Parathyroid adenoma (tissue), 2 donors: ENCODE measurements around the gene LRRC8C.

Experiments
- H2AFZ ChIP-seq: fragments of 300-600 bp; sonication (generic); one replicate; pipeline ENCODE4 v1.7.0; 2017; ENCODE audit warnings: antibody characterized with exemption, mild to moderate bottlenecking
- H3K27ac ChIP-seq: fragments of 300-600 bp; sonication (generic); one replicate; pipeline ENCODE4 v1.7.0; 2017
- H3K27me3 ChIP-seq: fragments of 300-600 bp; sonication (generic); one replicate; pipeline ENCODE4 v1.7.0; 2017; ENCODE audit warnings: low read length; ENCODE audit not compliant: control insufficient read depth, insufficient read depth
- H3K36me3 ChIP-seq: fragments of 300-600 bp; sonication (generic); one replicate; pipeline ENCODE4 v1.7.0; 2017; ENCODE audit warnings: low read length; ENCODE audit not compliant: control insufficient read depth, insufficient read depth
- H3K4me1 ChIP-seq: fragments of 300-600 bp; sonication (generic); one replicate; pipeline ENCODE4 v1.7.0; 2017; ENCODE audit warnings: control low read depth
- H3K4me2 ChIP-seq: fragments of 300-600 bp; sonication (generic); one replicate; pipeline ENCODE4 v1.7.0; 2017; ENCODE audit warnings: low read length
- H3K4me3 ChIP-seq: fragments of 300-600 bp; sonication (generic); one replicate; pipeline ENCODE4 v1.7.0; 2017; ENCODE audit warnings: low read depth, low read length
- H3K79me2 ChIP-seq: fragments of 300-600 bp; sonication (generic); one replicate; pipeline ENCODE4 v1.7.0; 2017; ENCODE audit warnings: control low read depth
- H3K9ac ChIP-seq: fragments of 300-600 bp; sonication (generic); one replicate; pipeline ENCODE4 v1.7.0; 2017; ENCODE audit warnings: mild to moderate bottlenecking
- H3K9me3 ChIP-seq: fragments of 300-600 bp; sonication (generic); one replicate; pipeline ENCODE4 v1.7.0; 2017; ENCODE audit warnings: low read length; ENCODE audit not compliant: control insufficient read depth
- TF ChIP-seq, protein P1 (sequence below): fragments of 300-600 bp; sonication (generic); IDR thresholded peaks from one replicate; pipeline ENCODE4 v1.7.0; 2017; ENCODE audit warnings: antibody characterized with exemption, mild to moderate bottlenecking
- donor health status: primary hyperparathyroidism.

Gene LRRC8C

DNA sequence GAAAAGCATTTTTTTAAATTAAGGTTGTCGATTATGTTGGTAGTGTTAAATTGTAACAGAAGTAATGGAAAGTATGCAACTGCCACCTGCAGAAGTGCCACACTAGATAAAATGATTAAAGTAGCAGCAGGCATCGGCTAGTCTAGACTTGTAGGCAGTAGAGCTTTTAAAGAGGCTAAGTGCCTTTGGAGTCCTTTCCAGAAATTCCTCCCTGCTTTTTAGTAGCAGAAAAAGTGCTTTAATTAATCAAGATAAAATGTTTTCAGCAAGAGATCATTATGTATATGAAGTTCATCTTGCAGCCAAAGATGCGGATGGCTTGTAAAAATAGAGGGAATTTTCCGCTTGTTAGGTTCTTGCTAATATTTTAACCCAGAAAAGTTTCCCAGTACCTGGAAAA, 100.8 kb downstream of the LRRC8C start:
- Histone ChIP-seq H3K4me2 (no peak overlapping the region), H3K4me3 (no peak overlapping the region), H3K27me3 (no peaks in the 10 kb centered on the region), H3K9me3 (no peaks in the 10 kb centered on the region), H2AFZ (no peak overlapping the region), H3K9ac (no peak overlapping the region), H3K79me2 (no peaks in the 10 kb centered on the region), H3K27ac (no peak overlapping the region), H3K36me3 (no peaks in the 10 kb centered on the region), H3K4me1 (no peaks in the 10 kb centered on the region)
- TF ChIP-seq, protein P1, sequence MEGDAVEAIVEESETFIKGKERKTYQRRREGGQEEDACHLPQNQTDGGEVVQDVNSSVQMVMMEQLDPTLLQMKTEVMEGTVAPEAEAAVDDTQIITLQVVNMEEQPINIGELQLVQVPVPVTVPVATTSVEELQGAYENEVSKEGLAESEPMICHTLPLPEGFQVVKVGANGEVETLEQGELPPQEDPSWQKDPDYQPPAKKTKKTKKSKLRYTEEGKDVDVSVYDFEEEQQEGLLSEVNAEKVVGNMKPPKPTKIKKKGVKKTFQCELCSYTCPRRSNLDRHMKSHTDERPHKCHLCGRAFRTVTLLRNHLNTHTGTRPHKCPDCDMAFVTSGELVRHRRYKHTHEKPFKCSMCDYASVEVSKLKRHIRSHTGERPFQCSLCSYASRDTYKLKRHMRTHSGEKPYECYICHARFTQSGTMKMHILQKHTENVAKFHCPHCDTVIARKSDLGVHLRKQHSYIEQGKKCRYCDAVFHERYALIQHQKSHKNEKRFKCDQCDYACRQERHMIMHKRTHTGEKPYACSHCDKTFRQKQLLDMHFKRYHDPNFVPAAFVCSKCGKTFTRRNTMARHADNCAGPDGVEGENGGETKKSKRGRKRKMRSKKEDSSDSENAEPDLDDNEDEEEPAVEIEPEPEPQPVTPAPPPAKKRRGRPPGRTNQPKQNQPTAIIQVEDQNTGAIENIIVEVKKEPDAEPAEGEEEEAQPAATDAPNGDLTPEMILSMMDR: no peak

DNA sequence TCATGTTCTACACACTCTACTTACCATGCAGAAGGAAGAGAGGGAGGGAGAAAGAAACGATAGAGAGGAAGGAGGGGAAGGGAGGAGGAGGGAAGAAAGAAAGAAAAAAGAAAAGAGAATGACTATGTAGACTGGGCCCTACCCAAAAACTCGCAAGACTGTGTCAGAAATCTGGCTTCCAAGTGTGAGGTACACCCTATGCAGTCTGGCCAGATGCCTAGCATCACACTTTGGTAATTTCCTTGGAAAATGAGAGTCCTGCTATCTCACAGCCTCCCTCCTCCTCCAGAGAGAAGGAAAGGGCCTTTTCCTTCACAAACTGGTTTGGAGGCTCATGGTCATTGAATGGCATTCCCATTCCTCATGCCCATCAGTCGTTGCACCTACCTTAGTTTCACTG, 101.5 kb downstream of the LRRC8C start:
- Histone ChIP-seq H3K27me3 (no peaks in the 10 kb centered on the region), H3K4me2 (no peak overlapping the region), H3K36me3 (no peaks in the 10 kb centered on the region), H3K27ac (no peak overlapping the region), H3K4me1 (no peaks in the 10 kb centered on the region), H3K9ac (no peak overlapping the region), H2AFZ (no peak overlapping the region), H3K79me2 (no peaks in the 10 kb centered on the region), H3K9me3 (no peaks in the 10 kb centered on the region), H3K4me3 (no peak overlapping the region)
- TF ChIP-seq, protein P1: no peak

DNA sequence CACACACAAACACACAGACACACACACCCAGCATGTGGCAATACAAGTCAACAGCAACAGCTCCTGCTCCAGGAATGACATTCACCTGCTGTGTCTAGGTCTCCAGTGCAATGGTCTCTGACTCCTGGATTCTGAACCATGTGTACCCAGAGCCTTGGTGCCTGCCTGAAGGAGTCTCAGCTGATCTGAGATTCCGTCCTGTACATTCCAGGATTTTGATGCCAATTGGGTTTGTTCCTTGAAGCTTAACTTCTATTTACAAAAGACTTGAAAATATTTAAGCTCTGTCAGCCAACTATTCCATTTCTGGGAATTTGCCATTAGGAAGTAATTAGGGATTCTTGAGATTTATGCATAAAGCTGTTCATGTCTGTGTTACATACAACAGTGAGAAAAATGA, 102.6 kb downstream of the LRRC8C start:
- H3K27ac ChIP-seq: no peak overlapping the region
- H3K27me3 ChIP-seq: no peaks in the 10 kb centered on the region
- no peak overlapping the region for H3K4me3 ChIP-seq
- no peaks in the 10 kb centered on the region for H3K36me3 ChIP-seq
- H3K4me1 ChIP-seq: no peaks in the 10 kb centered on the region
- no peaks in the 10 kb centered on the region for H3K79me2 ChIP-seq
- no peak overlapping the region for H2AFZ ChIP-seq
- no peak overlapping the region for H3K9ac ChIP-seq
- TF ChIP-seq, protein P1: no peak
- H3K9me3 ChIP-seq: no peaks in the 10 kb centered on the region
- no peak overlapping the region for H3K4me2 ChIP-seq

DNA sequence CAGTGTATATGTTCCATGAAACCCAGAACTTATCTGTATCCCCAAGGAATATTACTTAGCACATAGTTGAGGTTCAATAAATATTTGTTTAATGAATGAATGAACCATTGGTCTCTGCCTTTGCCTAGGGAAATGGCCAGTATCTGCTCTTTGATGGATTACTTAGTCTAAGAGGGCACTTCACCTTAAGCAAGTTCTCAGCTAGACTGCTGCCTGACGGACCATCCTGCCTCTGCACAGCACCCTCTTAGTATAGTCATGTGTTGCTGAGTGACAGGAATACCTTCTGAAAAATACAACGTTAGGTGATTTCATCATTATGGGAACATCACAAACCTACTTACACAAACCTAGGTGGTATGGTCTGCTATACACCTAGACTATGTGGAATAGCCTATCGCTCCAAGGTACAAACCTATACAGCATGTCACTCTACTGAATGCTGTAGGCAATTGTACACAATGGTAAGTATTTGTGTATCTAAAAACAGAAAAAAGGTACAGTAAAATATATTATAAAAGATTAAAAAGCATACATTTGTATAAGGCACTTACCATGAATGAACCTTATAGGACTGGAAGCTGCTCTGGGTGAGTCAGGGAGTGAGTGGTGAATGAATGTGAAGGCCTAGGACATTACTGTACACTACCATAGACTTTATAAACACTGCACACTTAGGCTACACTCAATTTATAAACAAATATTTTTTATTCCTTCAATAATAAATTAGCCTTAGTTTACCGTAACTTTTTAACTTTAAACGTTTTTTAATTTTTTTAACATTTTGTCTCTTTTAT, 104.2 kb downstream of the LRRC8C start:
- TF ChIP-seq, protein P1: no peak
- no peak overlapping the region for H3K9ac ChIP-seq
- no peaks in the 10 kb centered on the region for H3K27me3 ChIP-seq
- no peak overlapping the region for H2AFZ ChIP-seq
- no peaks in the 10 kb centered on the region for H3K79me2 ChIP-seq
- H3K27ac ChIP-seq: no peak overlapping the region
- no peaks in the 10 kb centered on the region for H3K9me3 ChIP-seq
- H3K4me1 ChIP-seq: no peaks in the 10 kb centered on the region
- no peak overlapping the region for H3K4me2 ChIP-seq
- H3K4me3 ChIP-seq: no peak overlapping the region
- no peaks in the 10 kb centered on the region for H3K36me3 ChIP-seq

DNA sequence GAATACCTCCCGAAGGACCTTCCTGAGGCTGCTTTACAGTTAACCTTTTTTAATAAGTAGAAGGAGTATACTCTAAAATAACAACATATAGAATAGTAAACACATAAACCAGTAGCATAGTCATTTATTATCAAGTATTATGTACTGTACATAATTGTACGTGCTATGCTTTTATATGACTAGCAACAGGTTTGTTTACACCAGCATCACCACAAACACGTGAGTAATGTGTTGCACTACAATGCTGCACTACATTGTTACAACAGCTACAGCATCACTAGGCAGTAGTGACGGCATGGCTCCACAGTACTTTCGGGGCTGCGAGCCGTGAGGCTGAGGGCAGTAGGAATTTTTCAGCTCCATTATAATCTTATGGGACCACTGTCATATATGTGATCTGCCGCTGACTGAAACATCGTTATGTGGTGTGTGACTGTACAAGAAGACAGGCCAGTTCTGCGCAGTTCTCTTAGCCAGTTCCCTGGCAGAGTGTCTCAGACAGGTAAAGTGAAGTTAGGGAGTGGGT, 105.1 kb downstream of the LRRC8C start:
- H3K79me2 ChIP-seq: no peaks in the 10 kb centered on the region
- H3K9ac ChIP-seq: no peak overlapping the region
- H2AFZ ChIP-seq: no peak overlapping the region
- H3K27ac ChIP-seq: no peak overlapping the region
- H3K4me2 ChIP-seq: no peak overlapping the region
- TF ChIP-seq, protein P1: no peak
- no peaks in the 10 kb centered on the region for H3K27me3 ChIP-seq
- no peaks in the 10 kb centered on the region for H3K4me1 ChIP-seq
- no peaks in the 10 kb centered on the region for H3K36me3 ChIP-seq
- H3K4me3 ChIP-seq: no peak overlapping the region
- H3K9me3 ChIP-seq: no peaks in the 10 kb centered on the region
